Epidermal melanocyte (primary cell): ENCODE data around the gene PLPPR3.

Source experiments
- DNase-seq: peaks from one replicate; pipeline ENCODE4 v3.0.0; 2011; ENCODE audit warnings: low spot score; ENCODE audit not compliant: insufficient read length

PLPPR3 gene

DNA sequence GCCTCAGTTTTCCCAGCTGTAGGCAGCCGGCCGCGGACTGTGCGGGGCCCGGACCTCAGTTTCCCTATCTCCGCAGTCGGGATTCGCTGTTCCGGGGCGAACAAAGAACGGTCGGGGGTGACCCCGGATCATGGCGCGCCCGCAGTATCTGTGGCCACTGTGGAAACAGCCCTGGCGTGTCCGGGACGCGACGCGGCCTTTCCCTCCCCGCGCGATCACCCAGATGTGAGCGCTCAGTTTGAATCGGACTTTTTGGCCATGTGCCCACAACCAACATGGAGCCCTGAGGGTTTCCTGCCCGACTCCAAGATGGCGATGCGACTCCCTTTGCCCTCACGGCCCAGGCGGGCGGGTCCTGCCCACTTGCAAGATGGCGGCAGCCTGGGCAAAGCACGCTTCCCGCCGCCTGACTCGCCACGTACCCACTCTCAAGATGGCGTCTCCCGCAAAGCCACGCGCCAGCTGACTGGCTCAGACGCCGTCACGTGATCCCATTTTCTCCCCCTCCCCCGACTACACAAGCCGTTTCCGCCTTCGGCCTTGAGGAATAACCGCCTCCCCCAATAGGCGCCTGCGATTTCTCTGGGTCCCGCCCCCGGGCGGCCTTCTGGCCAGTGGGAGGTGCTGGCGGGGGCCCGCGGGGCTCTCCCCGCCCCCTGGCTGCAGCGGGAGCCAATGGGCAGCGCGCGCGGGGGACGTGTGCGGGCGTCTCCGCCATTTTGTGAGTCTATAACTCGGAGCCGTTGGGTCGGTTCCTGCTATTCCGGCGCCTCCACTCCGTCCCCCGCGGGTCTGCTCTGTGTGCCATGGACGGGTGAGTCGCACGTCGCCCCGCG is 24.8 kb downstream of the PLPPR3 start, which contains the start of gene PTBP1:
PTBP1 (plus strand) TSS at position 761 of the 836 bp plus-strand sequence; CDS start at position 807, 46 bp downstream.
- peak; percentile 96 for DNase-seq

DNA sequence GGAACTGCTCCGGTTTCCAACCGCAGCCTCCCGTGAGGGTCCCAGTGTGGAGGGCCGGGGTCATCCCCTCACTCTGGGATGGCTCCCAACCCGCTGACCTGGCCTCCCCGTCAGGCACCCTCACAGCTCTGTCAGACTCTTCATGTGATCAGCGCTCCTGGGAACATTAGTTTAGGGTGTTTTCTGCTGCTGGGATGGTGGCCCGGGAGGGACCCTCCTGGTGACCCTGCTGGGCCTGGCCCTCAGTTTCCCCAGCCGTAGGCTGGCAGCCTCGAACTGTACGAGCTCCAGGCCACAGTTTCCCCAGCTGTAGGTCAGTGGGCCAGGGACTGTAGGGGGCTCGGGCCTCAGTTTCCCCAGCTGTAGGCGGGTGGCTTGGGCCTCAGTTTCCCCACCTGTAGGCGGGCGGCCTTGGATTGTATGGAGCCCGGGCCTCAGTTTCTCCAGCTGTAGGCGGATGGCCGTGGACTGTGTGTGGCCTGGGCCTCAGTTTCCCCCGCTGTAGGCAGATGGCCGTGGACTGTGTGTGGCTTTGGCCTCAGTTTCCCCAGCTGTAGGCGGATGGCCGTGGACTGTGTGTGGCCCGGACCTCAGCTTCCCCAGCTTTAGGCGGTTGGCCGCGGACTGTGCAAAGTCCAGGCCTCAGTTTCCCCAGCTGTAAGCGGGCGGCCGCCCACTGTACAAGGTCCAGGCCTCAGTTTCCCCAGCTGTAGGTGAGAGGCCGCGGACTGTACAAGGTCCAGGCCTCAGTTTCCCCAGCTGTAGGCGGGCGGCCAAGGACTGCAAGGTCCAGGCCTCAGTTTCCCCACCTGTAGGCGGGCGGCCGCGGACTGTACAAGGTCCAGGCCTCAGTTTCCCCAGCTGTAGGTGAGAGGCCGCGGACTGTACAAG is 25.8 kb downstream of the PLPPR3 start:
- DNase-seq = no peak

DNA sequence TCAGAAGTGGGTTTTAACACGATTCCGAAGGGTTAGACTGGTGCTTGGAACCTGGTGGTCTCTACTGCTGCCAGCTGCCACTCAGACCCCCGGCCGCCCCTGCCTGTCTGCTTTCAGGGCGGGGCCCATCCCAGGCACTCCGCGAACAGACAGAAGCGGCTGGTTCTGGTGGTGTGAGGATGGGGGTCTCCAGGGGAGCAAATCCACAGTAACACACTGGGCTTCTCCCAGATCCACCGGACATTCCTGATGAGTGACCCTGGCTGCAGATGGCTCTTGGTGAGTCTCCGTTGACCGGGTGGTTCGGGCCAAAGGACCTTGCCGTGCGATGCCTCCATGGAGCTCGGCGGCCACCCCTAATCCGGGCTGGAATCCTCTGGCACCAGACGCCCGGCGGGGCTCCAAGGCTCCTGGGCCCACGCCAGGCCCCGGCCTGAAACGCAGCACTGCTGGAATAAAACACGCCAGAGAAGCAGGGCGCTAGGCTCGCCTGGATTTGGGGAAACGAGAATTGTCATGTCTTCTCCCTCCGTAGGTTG is 26.6 kb downstream of the PLPPR3 start:
- DNase-seq = no peak

DNA sequence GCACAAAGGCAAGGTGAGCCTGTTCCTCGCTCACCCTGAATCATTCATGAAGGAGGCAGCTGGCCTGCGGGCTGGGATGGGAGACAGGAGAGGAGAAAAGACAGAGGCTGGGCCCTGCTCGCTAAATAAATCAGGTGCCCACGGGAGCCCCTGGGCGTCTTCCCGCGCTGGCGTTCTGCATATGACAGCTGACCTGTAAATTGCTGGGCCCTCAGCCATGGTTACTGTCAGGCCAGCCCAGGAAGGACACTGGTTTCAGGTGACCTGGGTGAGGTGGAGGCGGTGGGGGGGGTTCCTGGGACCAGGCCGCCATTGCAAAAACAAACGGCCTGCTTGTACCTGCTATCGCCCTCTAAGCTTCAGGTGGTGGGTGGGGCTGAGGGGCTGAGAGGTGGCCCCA is 27.9 kb downstream of the PLPPR3 start:
- DNase-seq = no peak

DNA sequence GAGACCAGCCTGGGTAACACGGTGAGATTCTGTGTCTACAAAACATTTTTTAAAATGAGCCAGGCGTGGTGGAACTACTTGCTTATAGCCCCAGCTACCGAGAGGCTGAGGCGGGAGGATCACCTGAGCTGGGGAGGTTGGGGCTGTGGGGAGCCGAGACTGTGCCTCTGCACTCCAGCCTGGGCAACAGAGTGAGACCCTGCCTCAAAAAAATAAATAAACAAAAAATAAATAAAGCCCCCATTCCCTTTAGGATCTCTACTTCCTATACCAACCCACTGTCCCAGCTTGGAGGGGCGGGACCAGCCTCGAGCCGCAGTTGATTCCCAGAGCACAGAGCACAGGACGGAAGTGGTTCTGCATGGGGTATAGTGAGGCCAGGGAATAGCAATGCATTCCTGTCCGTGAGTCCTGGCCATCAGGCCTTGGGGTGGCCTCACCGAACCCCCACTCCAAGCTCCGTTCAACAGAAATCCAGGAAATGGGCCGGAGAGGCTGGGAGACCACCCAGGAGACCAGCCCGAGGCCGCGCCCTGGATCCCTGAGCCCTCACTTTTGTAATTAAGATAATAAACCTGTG is 29.4 kb downstream of the PLPPR3 start:
- DNase-seq = no peak

DNA sequence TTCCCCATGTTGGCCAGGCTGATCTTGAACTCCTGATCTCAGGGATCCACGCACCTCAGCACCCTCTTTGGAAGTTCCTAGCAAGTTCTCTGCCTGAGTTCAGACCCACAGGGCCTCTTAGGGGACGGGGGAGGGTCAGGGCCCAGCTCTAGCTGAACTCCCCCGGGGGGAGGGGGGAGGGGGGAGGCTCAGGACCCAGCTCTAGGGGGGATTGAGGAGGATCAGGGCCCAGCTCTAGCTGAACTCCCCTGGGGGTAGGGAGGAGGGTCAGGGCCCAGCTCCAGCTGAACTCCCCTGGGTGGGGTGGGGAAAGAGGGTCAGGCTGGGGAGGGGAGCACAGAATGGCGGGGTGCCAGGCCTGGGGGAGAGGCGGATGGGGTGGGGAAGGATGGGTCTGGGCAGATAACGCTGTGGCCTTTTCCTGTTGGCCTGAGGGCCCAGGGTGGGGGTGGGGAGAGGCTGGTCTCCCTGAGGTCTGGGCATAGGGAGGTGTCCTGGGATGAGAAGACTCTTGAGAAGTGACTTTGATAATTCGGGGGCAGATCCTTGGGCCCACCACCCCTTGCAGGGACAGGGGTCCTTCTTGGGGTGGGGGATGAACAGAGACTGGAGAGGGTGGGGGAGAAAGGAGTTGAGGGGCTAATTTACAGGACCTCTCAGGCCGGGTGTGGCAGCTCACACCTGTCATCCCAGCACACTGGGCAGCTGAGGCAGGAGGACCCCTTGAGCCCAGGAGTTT is 30.0 kb downstream of the PLPPR3 start:
- no peak for DNase-seq

DNA sequence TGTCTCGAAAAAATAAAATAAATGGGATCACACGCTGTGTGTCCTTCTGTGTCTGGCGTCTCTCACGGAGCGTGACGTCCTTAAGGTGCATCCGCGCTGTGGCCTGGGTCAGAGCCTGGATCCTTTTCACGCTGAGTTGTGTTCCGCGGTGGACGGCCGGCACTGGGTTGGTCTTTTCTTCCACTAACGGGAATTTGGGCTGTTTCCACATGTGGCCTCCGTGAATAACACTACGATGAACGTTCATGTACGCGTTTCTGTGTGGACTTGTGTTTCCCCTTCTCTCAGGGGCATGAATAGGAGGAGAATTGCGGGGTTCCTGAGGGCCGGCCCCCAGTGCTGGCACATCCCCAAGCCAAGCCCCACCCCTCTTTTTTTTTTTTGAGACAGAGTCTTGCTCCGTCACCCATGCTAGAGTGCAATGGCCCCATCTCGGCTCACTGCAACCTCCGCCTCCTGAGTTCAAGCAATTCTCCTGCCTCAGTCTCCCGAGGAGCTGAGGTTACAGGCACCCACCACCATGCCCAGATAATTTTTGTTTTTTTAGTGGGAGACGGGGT is 30.7 kb downstream of the PLPPR3 start:
- DNase-seq = no peak

DNA sequence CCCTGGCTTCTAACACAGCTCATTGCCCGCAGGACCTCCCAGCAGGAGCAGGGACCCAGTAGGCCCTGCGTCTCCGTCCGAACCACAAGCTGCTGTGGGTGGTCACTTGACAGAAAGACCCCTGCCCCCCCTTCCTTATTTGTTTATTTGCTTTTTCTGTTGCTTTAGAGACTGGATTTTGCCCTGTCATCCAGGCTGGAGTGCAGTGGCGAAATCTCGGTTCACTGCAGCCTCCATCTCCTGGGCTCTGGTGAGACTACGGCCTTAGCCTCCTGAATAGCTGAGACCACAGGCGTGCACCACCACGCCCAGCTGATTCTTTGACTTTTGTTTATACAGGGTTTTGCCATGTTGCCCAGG is 32.1 kb downstream of the PLPPR3 start:
- no peak for DNase-seq

DNA sequence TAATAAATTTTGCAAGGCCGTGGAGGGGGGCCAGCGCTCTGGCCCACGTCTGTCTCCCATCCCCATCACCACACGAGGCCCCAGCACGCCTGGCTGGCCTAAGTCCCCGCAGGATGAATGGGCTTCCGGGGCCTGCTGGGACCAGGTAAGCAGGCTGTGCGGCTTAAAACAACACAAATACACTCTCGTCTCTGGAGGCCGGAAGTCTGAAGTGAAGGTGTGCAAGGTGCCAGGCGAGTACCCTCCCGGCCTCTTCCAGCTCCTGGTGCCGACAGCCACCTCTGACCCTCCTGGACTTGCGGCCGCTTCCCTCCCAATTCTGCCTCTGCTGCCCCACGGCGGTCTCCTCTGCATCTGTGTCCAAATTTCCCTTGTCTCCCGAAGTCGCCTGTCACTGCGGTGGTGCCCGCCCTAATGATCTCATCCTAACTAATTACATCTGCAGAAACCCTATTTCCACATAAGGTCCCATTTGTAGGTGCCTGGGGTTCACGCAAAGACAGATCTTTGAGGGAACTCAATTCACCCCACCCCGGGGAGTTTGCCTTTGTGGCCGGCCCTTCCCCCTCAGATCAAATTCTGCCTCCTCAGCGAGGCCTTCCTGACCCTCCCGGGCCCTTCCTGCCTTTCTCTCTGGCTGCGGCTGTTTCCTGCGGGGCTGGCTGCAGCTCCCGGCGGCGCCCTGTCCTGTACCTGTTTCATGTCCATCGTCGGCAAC is 32.6 kb downstream of the PLPPR3 start:
- DNase-seq = no peak

DNA sequence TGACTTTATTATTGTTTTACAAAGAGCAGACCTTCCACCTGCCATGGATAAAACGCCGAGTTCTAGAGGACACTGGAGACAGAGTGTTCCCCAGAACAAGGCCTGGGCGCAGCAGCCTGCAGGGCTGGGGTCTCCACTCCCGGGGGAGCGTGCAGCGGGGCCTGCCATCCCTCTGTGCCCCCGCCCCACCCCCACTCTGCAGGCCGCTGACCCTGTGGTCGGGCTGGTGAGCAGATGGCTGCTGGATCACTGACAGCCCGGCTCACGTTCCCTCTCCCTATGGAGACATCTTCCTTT is 33.1 kb downstream of the PLPPR3 start:
- no peak for DNase-seq

DNA sequence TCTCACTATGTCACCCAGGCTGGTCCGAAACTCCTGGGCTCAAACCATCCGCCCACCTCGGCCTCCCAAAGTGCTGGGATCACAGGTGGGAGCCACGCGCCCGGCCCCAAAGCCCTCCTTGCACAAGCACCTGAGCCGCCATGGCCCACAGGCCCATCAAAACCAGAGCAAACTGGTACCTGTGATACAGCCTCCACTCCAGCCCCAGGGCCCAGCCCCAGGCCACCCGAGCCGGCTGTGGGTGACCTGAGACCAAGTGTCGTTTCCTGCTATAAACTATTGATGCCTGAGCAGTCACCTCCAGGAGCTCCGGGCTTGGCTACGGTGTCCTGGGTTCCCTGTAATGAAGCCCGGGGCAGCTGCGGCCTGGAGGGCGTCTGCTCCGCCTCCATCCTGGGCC is 34.2 kb downstream of the PLPPR3 start:
- no peak for DNase-seq

DNA sequence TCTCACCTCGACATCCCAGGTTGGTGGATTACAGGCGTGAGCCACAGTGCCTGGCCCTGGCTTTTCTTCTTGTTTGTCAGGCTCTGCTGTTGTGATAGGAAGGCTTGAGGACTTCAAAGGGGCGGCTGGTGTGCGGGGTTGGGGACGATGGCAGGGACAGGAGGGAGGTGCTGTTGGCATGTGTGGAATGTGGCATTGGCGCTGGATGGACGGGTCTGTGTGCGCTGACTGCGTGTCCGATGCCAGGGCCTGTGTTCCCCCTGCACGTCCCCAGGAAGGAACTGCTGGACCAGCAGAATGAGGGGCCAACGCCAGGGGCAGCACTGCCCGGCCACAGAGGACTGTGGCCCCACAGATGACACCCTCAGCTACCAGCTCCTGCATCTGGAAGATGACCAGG is 37.2 kb downstream of the PLPPR3 start:
- no peak for DNase-seq

DNA sequence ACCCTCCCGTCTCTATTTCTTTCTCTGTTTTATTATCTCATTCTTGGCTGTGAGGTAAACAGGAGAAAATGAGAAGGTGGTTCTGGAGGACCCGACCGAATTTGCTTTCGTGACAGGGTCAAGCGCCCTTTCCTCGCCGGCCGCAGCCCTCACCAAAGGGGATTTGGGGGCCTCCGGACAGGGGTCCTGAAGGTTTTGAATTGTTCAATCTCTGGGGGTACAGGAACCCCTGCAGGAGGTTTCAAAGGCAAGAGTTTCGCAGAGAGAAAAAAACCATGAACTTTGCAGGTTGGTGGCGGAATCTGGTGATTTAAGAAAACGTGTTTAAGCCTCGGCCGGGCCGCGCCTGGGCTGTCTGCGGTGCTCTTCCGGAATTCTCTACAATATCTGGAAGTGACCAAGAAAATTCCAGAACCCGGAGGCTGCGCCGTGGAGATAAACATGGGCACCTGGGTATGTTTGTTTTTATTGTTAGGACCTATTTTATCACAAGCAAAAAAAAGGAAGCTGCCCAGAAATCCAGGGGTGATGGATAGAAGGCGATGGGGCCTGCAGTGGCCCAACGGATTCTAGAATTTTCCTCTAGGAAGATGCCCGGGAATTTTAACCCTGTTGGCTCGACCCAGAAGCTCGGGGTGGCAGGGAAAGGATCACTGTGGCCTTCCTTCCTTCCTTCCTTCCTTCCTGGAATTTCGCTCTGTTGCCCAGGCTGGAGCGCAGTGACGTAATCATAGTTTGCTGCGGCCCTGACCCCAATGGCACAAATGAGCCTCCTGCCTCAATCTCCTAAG is 38.7 kb downstream of the PLPPR3 start:
- no peak for DNase-seq

DNA sequence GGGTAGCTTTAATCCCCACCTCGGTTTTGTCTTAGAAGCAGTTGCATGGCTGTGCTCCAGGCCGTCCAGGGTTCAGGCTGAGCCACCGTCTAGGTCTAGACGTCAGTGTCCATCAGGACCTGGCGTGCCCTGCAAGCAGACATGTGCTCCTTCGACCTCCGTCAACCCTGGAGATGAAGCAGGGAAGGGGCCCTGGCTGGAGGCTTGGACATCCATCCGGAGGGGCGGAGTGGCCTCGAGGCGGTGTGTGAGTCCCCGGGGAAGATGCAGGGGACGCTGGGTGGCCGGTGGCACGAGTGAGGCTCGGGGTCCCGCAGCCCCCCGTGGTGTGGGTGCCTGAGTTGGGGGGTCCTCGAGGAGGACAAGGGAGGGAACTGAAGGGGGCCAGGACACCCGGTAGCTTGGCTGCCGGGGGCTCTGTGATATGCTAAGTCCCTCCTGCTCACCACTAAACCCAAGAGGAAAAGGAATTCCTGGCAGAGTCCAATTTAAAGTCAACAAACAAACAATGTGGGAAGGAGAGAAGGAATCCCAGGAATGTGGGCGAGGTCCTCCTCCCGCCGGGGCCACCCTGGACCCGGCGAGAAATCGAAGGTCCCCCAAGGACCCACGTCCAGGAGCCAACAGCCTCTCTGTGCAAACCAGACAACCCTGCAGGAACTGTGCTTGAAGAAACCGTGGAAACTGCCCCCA is 39.4 kb downstream of the PLPPR3 start:
- no peak for DNase-seq

DNA sequence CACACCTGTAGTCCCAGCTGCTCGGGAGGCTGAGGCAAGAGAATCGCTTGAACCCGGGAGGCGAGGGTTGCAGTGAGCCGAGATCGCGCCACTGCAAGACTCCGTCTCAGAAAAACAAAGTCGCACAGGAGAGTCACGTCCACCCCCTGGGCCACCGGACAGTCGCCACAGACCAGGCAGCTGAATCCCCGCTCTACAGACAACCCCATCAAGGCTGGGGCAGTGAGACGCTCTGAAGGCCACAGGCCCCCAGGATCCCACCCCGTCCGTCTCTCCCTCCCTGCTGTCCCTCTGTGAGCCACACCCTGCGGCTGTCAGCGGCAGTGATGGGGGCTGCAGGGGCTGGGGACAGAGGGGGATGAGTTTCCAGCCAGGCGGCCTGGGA is 40.0 kb downstream of the PLPPR3 start:
- DNase-seq = no peak

DNA sequence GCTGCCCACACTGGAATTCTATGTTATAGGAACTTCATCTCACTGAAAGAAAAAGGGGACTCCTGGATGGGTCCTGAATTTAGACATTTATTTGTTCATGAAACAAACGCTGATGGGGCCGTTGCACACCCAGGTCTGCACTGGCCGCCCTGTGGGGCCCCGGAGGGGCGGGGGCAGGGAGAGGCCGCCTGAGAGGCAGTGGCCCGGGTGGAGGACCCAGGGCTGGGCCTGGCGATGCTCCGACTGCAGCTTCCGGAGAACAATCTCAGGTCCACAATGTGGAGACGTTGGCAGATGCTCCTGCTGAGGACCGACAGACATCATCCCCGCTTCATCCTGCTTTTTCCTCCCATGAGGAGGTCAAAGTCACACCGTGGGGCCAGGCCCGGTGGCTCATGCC is 40.8 kb downstream of the PLPPR3 start:
- no peak for DNase-seq

DNA sequence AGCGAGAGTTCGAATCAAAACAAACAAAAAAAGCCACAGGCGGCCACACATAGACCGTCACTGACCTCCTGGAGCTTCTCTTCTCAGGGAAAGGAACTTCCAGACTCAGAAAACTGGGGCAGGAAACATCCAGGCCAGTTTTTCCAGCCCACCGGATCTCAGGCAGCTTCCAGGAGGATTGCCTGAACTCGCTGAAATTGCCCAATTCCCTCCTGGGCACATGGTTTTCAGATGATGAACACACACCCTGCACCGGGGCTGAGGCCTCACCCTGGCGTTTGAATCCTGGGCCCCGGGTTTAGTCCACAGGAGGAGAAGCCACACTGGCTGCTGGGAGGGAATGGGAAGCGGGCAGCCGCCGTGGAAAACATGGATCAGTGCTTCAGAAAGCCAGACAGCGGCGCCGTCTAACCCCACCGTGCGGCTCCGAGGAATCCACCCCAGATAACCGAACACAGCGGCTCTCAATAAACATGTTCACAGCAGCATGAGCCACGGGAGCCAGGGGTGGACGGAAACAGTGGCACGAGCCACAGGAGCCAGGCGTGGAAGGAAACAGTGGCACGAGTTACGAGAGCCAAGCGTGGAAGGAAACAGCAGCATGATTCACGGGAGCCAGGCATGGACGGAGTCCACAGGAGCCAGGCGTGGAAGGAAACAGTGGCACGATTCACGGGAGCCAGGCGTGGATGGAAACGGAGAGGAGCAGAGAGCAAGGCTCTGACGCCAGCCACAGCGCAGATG is 42.7 kb downstream of the PLPPR3 start:
- DNase-seq = no peak

DNA sequence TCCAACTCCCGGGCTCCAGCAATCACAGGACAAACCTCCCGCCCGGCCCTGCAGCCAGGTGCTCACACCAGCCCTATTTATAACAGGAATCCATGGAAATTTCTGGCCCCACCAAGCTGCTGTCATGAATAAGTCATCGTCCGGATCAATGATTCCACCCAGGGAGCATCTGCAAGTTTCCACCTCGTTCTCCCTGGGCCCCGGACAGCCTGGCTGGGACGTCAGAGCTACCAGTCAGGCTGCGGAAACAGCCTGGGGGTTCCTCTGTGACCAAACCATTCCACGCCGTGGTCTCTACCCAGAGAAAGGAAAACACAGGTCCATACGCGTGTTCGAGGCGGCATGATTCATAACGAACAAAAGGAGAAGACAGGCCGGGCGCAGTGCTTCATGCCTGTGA is 45.2 kb downstream of the PLPPR3 start:
- DNase-seq = no peak
